ENCODE data around the gene UQCC2.

Gene UQCC2

GRCh38 chr6:33683051-33683571 is 28.4 kb downstream of the UQCC2 start:
- TF ChIP-seq, protein P1, sequence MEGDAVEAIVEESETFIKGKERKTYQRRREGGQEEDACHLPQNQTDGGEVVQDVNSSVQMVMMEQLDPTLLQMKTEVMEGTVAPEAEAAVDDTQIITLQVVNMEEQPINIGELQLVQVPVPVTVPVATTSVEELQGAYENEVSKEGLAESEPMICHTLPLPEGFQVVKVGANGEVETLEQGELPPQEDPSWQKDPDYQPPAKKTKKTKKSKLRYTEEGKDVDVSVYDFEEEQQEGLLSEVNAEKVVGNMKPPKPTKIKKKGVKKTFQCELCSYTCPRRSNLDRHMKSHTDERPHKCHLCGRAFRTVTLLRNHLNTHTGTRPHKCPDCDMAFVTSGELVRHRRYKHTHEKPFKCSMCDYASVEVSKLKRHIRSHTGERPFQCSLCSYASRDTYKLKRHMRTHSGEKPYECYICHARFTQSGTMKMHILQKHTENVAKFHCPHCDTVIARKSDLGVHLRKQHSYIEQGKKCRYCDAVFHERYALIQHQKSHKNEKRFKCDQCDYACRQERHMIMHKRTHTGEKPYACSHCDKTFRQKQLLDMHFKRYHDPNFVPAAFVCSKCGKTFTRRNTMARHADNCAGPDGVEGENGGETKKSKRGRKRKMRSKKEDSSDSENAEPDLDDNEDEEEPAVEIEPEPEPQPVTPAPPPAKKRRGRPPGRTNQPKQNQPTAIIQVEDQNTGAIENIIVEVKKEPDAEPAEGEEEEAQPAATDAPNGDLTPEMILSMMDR (IDR thresholded peaks at IDR 0.05; ENCODE audit: unreplicated experiment in 3 of 3) = no peak
- Mint-ChIP-seq H3K4me3 (no peak overlapping the region), H3K27ac (no peak overlapping the region), H3K4me1 (peaks cover 6% of the 10 kb centered on the region), H3K27me3 (ENCODE audit: low read depth) (peaks cover 8% of the 10 kb centered on the region), H3K36me3 (ENCODE audit: low read depth) (no peaks in the 10 kb centered on the region), H3K9me3 (no peaks in the 10 kb centered on the region)

DNA sequence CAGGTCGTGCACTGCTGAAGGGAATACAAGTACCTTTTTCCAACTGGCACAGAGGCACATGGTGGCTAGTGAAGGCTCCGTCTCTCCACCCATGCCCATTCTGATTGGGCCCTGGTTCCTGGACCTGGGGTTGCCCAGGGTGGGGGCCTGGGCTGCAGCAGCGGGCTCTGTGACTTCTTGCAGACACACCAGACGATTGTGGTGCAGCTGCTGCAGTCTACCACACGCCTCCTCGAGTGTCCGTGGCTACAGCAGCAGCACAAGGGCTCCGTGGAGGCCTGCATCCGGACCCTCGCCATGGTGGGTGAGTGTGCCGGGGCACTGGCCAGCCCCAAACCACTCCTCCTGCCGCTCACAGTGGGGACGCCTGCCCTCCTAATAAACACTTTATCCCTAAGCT is 29.2 kb downstream of the UQCC2 start:
- TF ChIP-seq, protein P1 (IDR thresholded peaks at IDR 0.05; ENCODE audit: unreplicated experiment in 3 of 3) = no peak
- H3K4me1 Mint-ChIP-seq = peaks cover 11% of the 10 kb centered on the region
- peaks cover 8% of the 10 kb centered on the region for H3K27me3 Mint-ChIP-seq (ENCODE audit: low read depth)
- no peak overlapping the region for H3K4me3 Mint-ChIP-seq
- no peak overlapping the region for H3K27ac Mint-ChIP-seq
- H3K36me3 Mint-ChIP-seq (ENCODE audit: low read depth) = peaks cover 4% of the 10 kb centered on the region
- H3K9me3 Mint-ChIP-seq = no peaks in the 10 kb centered on the region

GRCh38 chr6:33679761-33680160 is 31.7 kb downstream of the UQCC2 start:
- TF ChIP-seq, protein P1 (IDR thresholded peaks at IDR 0.05; ENCODE audit: unreplicated experiment in 3 of 3) = no peak
- no peak overlapping the region for H3K4me3 Mint-ChIP-seq
- H3K27ac Mint-ChIP-seq = no peak overlapping the region
- H3K27me3 Mint-ChIP-seq (ENCODE audit: low read depth) = peaks cover 14% of the 10 kb centered on the region
- H3K9me3 Mint-ChIP-seq = no peaks in the 10 kb centered on the region
- peaks cover 4% of the 10 kb centered on the region for H3K36me3 Mint-ChIP-seq (ENCODE audit: low read depth)
- H3K4me1 Mint-ChIP-seq = peaks cover 11% of the 10 kb centered on the region

- TF ChIP-seq, protein P1 (IDR thresholded peaks at IDR 0.05; ENCODE audit: unreplicated experiment in 3 of 3) = no peak
- H3K27me3 Mint-ChIP-seq (ENCODE audit: low read depth) = peaks cover 14% of the 10 kb centered on the region
- no peak overlapping the region for H3K27ac Mint-ChIP-seq
- H3K4me1 Mint-ChIP-seq = peaks cover 15% of the 10 kb centered on the region
- H3K36me3 Mint-ChIP-seq (ENCODE audit: low read depth) = peaks cover 4% of the 10 kb centered on the region
- H3K4me3 Mint-ChIP-seq = no peak overlapping the region
- no peaks in the 10 kb centered on the region for H3K9me3 Mint-ChIP-seq
These were observed 32.5 kb downstream of the UQCC2 start for GRCh38 chr6:33678932-33679490.

- no peaks in the 10 kb centered on the region for H3K9me3 Mint-ChIP-seq
- no peak overlapping the region for H3K4me3 Mint-ChIP-seq
- peaks cover 14% of the 10 kb centered on the region for H3K27me3 Mint-ChIP-seq (ENCODE audit: low read depth)
- peaks cover 4% of the 10 kb centered on the region for H3K36me3 Mint-ChIP-seq (ENCODE audit: low read depth)
- TF ChIP-seq, protein P1 (IDR thresholded peaks at IDR 0.05; ENCODE audit: unreplicated experiment in 3 of 3) = no peak
- peaks cover 19% of the 10 kb centered on the region for H3K4me1 Mint-ChIP-seq
- peak overlapping the region in 1 of 3 experiments; percentile 19 for H3K27ac Mint-ChIP-seq
These were observed 33.1 kb downstream of the UQCC2 start for GRCh38 chr6:33678233-33678931.

Data from nephron (organoid).